ENCODE measurements around the gene CALHM5. TPM values are rescaled to one million over a fixed set of nuclear protein-coding genes. Genes with fewer than 3 reads are reported as not detected.

Gene CALHM5
- total RNA-seq, 1 donor = under 0.01 TPM

DNA sequence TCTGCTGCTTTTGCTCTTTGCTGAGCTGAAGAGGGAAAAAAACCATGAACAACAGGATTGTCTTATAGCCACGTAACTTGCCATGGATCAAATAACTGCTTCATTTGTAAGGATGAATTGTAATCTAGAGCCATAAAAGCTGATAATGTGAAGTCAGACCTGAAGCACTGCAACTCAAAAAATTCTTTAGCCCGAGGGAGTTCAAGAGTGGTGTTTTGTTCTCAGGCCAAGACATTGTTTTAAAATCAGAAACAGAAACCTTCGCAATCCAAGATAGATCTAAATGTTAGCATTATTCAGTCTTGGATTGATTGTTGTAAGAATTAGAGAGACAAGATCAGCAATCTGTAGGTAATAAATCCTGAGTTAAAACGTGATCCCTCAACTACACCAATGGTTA, 34.2 kb downstream of the CALHM5 start, which contains the start of gene TRAPPC3L:
TSS of gene TRAPPC3L (minus strand) at position 34 of the 400 bp plus-strand sequence. CDS start 170 bp downstream, outside the sequence.
- DNase-seq (ENCODE audit: low read depth in 2 of 3, low spot score in 2 of 3) = no peak

GRCh38 chr6:116547358-116547757, 35.9 kb downstream of the CALHM5 start:
- DNase-seq (ENCODE audit: low read depth in 2 of 3, low spot score in 2 of 3) = no peak

DNA sequence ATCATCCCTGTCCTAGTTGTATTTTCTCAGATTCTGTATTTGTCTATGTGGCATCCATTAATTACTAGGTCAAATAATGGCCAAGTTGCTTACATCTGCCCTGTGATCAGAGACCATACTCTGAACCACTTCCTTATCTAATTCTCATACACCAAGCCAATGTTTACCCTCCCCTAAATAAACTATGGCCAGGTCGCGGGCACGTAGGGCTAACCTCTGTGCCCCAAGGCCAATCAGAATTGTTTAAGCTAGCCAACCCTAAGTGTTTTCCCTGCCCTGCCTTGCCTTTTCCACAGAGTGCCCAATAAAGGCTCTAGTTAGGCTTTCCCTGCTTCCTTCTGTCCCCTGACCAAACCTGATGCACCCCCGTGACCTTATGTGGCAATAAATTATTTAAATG, 39.4 kb downstream of the CALHM5 start:
- no peak for DNase-seq (ENCODE audit: low read depth in 2 of 3, low spot score in 2 of 3)

GRCh38 chr6:116553451-116553850, 42.0 kb downstream of the CALHM5 start, which contains the start of gene CALHM4:
CALHM4 (plus strand) TSS chr6:116553751; CDS start chr6:116553794, 43 bp downstream.
- DNase-seq (ENCODE audit: low read depth in 2 of 3, low spot score in 2 of 3) = no peak

GRCh38 chr6:116556065-116556464, 44.6 kb downstream of the CALHM5 start:
- DNase-seq (ENCODE audit: low read depth in 2 of 3, low spot score in 2 of 3) = no peak

DNA sequence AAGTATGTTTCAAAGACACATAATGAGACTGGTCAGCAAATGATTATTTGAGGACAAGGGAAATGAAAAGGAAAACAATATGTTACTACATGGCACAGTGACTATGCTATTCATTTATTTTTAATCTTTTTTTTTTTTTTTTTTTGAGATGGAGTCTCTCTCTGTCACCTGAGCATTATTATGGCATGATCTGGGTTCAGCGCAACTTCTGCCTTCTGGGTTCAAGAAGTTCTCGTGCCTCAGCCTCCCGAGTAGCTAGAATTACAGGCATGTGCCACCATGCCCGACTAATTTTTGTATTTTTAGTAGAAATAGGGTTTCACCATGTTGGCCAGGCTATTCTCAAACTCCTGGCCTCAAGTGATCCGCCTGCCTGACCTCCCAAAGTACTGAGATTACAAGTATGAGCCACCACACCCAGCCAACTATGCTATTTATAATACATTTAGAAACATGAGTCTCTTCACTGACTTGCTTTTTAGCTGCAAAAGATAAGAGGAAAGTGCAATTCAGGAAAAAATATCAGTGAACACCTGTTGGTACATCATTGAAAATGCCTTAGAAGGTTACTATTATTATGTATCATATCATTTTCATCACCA, 45.5 kb downstream of the CALHM5 start:
- no peak for DNase-seq (ENCODE audit: low read depth in 2 of 3, low spot score in 2 of 3)

DNA sequence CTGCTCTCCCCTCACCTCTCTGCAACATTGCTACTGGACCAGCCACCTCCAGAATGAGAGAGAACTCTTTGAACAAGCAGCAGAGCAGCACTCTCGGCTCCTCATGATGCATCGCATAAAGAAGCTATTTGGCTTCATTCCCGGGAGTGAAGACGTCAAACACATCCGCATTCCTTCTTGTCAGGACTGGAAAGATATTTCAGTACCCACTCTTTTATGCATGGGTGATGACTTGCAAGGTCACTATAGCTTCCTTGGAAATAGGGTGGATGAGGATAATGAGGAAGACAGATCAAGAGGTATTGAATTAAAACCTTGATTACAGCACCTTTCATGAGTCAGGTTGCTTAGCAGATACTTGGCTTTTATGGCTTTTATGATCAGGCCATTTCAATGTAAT, 46.5 kb downstream of the CALHM5 start:
- DNase-seq (ENCODE audit: low read depth in 2 of 3, low spot score in 2 of 3) = no peak

DNA sequence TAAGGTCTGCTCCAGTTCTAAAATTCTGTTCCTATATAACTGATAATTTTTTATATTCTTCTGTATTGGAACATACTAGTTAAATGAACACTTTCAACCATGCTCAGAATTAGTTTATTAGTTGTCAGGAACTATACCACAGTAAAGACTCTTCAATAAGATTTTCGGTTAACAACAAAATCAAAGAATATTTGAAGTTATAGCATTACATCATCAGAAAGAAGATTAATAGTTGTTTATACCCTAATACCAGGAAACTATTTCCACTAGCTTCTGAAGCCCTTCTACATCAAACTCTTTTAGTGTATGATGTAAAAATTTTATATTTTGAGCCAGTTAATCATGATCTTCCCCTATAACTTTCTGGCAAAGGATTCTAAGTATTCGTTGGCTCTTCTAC, 48.7 kb downstream of the CALHM5 start:
- no peak for DNase-seq (ENCODE audit: low read depth in 2 of 3, low spot score in 2 of 3)

DNA sequence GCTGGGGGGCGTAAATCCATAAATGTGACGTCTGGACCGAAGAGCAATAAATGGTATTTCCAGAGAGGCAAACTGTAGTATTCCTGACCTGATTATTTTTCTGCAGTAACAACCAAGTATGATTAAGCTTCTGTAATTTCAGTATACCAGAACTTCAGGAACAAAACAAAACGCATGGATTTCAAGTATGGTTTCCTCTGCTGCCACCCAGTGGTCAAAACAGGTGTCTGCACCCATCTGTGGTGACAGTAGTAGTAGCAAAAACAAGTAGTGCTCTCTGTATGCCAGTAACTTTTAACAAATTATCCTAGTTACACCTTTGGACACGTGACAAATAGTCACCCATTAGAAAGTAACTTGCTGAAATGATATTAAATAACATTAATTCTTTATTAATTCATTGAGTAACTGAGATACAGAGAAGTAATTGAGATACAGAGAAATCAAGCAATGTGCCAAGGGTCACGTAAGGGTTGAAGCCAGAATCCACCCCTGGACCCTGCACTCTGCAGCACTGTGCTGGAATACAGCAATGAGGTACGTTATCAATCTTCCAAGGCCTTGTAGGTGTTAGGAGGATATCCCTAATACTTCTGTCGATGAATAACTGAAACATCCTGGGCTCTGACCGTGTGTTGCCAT, 50.1 kb downstream of the CALHM5 start:
- DNase-seq (ENCODE audit: low read depth in 2 of 3, low spot score in 2 of 3) = peak; percentile 37 to 77 (median 60)

- DNase-seq (ENCODE audit: low read depth in 2 of 3, low spot score in 2 of 3) = no peak
Measured at GRCh38 chr6:116562019-116562403, 50.6 kb downstream of the CALHM5 start.

- no peak for DNase-seq (ENCODE audit: low read depth in 2 of 3, low spot score in 2 of 3)
Measured at GRCh38 chr6:116562614-116563013, 51.2 kb downstream of the CALHM5 start.

DNA sequence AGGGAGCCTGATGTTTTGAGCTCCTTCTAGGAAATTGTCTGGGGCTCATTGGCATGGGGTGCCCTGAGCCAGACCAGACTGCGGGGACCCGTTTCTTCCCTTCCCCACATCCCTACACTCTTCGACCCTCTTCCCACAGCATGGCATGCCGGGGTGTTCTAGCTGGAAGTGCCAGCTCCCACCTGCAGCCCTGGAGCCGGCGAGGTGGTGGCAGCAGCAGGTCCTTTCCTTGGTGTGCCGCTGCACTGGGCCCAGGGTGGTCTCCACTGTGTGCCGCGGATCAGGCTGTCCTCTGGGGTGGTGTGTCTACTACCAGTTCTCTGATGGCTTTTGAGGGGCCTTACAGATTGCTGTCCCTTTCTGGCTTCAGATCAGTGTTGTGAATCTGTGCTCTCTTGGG, 52.4 kb downstream of the CALHM5 start:
- no peak for DNase-seq (ENCODE audit: low read depth in 2 of 3, low spot score in 2 of 3)

GRCh38 chr6:116564311-116564710, 52.9 kb downstream of the CALHM5 start:
- DNase-seq (ENCODE audit: low read depth in 2 of 3, low spot score in 2 of 3) = no peak

DNA sequence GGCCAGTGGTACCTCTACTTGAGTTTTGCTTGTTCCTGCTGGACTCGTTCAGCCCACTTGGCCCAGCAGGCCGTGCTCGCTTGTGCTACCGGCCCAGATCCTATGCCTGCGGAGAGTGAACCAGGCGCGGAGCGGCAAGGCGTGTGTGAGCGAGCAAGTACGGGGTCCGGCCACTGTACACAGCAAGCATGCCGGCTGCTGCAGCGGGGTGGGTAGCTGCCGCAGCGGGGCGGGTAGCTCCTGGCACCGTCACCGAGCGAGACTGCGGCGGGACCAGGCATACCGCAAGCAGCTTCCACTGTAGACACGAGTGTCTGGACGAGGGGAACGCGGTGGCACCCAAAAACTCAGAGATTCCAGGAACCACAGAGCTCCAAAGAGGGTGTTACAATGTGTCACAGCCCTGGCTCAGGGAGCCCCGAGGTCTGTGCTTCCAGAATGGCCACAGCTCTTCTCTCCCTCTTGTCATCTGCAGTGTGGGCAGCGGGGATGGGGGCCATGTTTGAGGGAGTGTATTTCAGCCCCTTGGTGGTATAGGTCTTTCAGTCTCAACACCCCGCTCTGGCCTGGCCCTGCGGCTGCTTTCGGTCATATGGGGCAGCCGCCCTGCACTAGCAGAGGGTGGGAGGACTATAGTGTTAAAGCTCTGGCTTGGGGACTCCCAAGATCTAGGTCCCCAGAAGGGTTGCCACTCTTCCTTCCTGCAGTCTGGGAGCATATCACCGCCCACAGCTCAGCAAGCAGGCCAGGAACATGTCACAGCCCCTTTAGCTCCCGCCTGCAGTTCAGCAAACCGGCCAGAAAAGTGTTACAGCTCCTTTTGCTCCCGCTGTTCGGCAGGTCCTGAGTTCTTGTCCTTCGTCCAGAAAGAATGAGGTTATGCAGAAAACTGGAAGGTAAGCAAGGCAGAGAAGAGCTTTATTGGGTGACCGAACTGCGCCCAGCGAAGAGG, 53.8 kb downstream of the CALHM5 start:
- peak in 2 of 3 donors; percentile 22 to 28 for DNase-seq (ENCODE audit: low read depth in 2 of 3, low spot score in 2 of 3)

DNA sequence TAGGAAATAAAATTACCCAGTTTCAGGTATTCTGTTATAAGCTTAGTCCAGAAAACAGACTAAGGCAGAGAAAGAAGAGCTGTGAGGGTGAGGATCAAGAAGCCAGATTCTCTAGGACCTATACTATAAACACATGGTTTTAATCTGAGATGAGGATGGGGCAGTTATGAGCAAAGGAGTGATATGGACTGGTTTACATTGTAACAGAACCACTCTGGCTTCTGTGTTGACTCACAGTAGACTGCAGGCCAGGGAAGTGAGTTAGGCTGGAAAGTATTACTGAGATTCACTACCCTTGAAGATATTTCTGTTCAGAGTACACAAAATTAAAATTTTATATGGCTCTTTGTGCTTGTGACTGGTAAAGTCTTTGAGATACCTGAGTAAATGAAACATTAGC, 56.7 kb downstream of the CALHM5 start:
- DNase-seq (ENCODE audit: low read depth in 2 of 3, low spot score in 2 of 3) = no peak

GRCh38 chr6:116568821-116569755, 57.6 kb downstream of the CALHM5 start:
- peak in 2 of 3 donors; percentile 14 to 24 for DNase-seq (ENCODE audit: low read depth in 2 of 3, low spot score in 2 of 3)

DNA sequence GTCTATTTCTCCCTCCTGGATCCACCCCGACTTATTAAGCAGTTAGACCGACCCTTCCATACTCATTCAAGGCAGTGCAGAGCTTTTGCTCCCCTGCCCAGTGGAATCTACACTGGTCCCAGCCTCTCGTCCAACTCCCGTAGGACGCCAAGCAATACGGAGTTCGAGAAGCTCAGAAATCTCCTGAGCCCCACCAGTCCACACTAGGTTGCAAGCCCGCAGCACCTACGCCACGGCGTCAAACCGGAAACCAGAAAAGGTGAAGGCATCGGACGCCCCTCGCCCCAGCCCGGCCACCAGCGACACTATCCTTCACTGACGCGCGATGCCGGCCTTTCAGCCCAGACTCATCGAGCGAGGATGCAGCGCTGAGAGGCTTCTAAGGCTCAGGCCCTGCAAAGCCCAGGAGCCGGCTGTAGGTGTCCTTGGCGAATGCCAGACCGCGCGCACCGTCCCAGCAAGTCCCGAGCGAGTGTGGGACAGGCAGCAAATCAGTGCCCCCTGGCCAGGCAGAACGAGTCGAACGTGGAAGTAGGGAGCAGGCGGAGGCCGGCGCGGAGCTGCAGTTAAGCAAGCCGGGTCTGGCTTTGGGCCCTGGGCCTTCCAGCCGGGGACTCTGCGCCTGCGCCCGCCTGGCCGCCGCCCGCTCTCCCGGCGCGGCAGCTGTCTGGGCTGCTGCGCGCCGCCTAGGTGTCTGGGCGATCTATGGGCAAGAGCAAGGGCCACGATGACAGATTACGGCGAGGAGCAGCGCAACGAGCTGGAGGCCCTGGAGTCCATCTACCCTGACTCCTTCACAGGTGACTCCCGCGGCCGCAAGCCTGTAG, 59.6 kb downstream of the CALHM5 start, which contains the start of gene RWDD1:
TSS of gene RWDD1 (plus strand) at position 649 of the 827 bp plus-strand sequence. CDS start at position 728, 79 bp downstream.
- DNase-seq (ENCODE audit: low read depth in 2 of 3, low spot score in 2 of 3) = peak; percentile 91 to 100 (median 99)

- DNase-seq (ENCODE audit: low read depth in 2 of 3, low spot score in 2 of 3) = no peak
Measured at GRCh38 chr6:116571683-116572000, 60.2 kb downstream of the CALHM5 start.

- peak in 2 of 3 donors; percentile 11 to 20 for DNase-seq (ENCODE audit: low read depth in 2 of 3, low spot score in 2 of 3)
Measured at GRCh38 chr6:116572162-116572561, 60.7 kb downstream of the CALHM5 start.

Data from hematopoietic multipotent progenitor cell (in vitro differentiated cells).